Measurements from ENCODE around the gene SLC12A7.

DNA sequence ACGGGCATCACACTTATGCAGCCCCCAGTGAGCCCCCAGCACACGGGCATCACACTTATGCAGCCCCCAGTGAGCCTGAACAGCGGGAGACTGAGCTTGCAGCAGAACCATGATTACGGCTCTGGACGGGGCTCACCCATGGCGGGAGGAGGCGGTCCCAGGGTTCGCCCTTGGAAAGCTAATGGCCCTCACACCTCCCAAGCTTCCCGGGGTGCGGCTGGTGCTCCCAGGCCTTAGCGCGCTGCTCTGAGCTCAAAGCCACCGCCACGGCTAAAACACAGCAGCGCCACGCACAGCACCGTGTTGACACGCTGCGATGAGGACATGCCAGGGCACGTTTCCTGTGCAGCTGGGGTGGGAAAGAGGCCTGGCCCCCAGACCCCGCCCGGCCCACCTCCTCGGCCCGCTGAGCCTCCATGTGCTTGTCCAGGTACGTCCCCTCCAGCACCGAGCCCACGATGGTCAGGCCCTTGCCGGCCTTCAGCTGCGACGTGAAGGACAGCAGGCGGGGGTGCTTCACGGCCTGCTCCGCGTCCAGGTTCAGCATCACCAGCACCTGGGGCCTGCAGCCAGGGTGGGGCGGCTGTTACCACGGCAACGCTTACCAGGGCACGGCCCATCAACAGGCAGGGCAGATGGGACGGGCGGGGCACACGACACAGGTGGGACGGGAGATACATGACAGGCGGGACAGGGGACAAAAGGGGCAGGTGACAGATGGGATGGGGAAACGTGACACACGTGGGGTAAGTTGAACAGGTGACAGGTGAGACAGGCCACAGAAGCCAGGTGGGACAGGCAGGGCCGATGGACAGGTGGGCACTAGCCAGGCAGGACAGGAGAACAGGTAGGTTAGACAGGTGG, 38.4 kb downstream of the SLC12A7 start:
- TF ChIP-seq, protein P1, sequence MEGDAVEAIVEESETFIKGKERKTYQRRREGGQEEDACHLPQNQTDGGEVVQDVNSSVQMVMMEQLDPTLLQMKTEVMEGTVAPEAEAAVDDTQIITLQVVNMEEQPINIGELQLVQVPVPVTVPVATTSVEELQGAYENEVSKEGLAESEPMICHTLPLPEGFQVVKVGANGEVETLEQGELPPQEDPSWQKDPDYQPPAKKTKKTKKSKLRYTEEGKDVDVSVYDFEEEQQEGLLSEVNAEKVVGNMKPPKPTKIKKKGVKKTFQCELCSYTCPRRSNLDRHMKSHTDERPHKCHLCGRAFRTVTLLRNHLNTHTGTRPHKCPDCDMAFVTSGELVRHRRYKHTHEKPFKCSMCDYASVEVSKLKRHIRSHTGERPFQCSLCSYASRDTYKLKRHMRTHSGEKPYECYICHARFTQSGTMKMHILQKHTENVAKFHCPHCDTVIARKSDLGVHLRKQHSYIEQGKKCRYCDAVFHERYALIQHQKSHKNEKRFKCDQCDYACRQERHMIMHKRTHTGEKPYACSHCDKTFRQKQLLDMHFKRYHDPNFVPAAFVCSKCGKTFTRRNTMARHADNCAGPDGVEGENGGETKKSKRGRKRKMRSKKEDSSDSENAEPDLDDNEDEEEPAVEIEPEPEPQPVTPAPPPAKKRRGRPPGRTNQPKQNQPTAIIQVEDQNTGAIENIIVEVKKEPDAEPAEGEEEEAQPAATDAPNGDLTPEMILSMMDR (IDR thresholded peaks at IDR 0.05), result no peak
- no peak for TF ChIP-seq POLR2A (IDR thresholded peaks at IDR 0.05)

All from heart left ventricle (tissue), 13 donors.